Measurements from ENCODE around the gene HIVEP2. TPM values are rescaled to one million over a fixed set of nuclear protein-coding genes. Genes with fewer than 3 reads are reported as not detected.

Gene HIVEP2
- total RNA-seq, 3 donors from 2014 or later (not counting 1 experiment from before 2014, with no cell fraction given): 14.6 to 21.6 (median 18.7) TPM

DNA sequence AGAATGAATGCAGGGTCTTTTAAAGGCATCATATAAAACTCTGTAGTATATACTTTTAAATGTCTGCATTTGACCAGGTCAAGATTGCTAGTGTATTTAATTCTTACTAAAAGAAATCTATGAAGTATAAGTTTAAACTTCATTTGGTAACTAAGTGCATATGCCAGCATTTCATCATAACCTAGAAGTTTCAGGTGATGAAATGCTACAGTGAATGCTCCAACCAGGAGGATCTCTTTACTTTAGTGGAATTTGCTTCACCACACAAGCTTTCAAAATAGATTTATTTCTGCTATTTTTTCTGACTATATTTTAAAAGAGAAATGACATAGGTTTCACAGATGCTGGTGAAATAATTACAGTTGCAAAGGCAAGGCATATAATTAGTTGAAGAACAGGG, 141.9 kb downstream of the HIVEP2 start:
- Histone ChIP-seq H3K27me3 (ENCODE audit: control insufficient read depth, insufficient read depth, low read length) (no peaks in the 10 kb centered on the region), H3K36me3 (ENCODE audit: control insufficient read depth, insufficient read depth, low read length) (no peaks in the 10 kb centered on the region), H3K4me1 (ENCODE audit: control insufficient read depth, insufficient read depth, low read length) (no peaks in the 10 kb centered on the region), H3K9me3 (ENCODE audit: control insufficient read depth, insufficient read depth, low read length) (no peaks in the 10 kb centered on the region), H3K4me3 (ENCODE audit: low read length) (no peak overlapping the region), H3K27ac (ENCODE audit: low read length) (no peak overlapping the region)
- intact Hi-C loops (cut with micrococcal nuclease): no loop called here
- H3K27ac Mint-ChIP-seq: no peak overlapping the region
- H3K4me1 Mint-ChIP-seq: peaks cover 11 to 22% of the 10 kb centered on the region in 2 donors
- H3K4me3 Mint-ChIP-seq: no peak overlapping the region
- H3K9me3 Mint-ChIP-seq: no peaks in the 10 kb centered on the region
- no peaks in the 10 kb centered on the region for H3K27me3 Mint-ChIP-seq (ENCODE audit: low read depth in 2 of 2)
- DNase-seq (no peak), ATAC-seq (no peak)
- no peaks in the 10 kb centered on the region for H3K36me3 Mint-ChIP-seq
- TF ChIP-seq, protein P1, sequence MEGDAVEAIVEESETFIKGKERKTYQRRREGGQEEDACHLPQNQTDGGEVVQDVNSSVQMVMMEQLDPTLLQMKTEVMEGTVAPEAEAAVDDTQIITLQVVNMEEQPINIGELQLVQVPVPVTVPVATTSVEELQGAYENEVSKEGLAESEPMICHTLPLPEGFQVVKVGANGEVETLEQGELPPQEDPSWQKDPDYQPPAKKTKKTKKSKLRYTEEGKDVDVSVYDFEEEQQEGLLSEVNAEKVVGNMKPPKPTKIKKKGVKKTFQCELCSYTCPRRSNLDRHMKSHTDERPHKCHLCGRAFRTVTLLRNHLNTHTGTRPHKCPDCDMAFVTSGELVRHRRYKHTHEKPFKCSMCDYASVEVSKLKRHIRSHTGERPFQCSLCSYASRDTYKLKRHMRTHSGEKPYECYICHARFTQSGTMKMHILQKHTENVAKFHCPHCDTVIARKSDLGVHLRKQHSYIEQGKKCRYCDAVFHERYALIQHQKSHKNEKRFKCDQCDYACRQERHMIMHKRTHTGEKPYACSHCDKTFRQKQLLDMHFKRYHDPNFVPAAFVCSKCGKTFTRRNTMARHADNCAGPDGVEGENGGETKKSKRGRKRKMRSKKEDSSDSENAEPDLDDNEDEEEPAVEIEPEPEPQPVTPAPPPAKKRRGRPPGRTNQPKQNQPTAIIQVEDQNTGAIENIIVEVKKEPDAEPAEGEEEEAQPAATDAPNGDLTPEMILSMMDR (IDR thresholded peaks at IDR 0.05): no peak

DNA sequence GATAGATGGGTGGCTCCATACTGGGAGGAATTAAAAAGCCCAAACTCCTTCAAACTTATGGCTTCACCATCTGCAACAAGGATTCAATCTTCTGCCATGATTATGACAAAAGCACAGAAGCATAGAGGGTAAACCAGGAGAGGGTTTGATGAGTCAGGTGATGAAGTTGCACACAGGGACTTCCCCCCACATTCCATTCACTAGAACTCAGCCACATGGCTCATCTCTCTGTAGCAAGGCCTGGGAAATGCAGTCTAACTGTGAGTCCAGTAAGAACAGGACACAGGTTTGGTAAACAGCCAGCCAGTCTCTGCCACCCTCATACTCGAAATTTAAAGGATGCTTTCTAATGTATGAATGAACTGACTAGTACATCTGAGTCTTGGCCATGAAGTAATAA, 142.9 kb downstream of the HIVEP2 start:
- H3K4me1 Mint-ChIP-seq: peaks cover 11 to 22% of the 10 kb centered on the region in 2 donors

DNA sequence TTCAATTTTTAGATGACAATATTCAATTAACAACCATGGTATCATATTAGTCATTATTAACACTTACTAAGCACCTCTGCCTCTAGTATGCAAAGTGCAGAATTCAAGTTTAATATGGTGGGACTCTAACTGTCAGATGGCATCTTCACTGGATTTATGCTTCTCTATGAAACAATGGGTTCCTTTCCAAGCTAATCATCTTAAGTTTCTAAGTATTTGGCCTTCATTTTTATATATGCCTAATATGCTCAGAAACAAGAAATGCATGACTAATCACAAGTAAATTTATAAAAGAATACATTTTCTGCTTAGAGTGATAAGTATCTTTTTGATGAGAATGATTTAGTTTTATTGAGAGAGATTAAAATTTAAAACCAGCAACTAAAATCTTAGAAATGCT, 144.7 kb downstream of the HIVEP2 start:
- Histone ChIP-seq H3K36me3 (ENCODE audit: control insufficient read depth, insufficient read depth, low read length) (no peaks in the 10 kb centered on the region), H3K27me3 (ENCODE audit: control insufficient read depth, insufficient read depth, low read length) (no peaks in the 10 kb centered on the region), H3K4me1 (ENCODE audit: control insufficient read depth, insufficient read depth, low read length) (no peaks in the 10 kb centered on the region), H3K9me3 (ENCODE audit: control insufficient read depth, insufficient read depth, low read length) (no peaks in the 10 kb centered on the region), H3K27ac (ENCODE audit: low read length) (no peak overlapping the region), H3K4me3 (ENCODE audit: low read length) (no peak overlapping the region)
- TF ChIP-seq, protein P1 (IDR thresholded peaks at IDR 0.05): no peak
- H3K9me3 Mint-ChIP-seq: no peaks in the 10 kb centered on the region
- no peak overlapping the region for H3K4me3 Mint-ChIP-seq
- DNase-seq: no peak
- no peaks in the 10 kb centered on the region for H3K27me3 Mint-ChIP-seq (ENCODE audit: low read depth in 2 of 2)
- peaks cover 11 to 21% of the 10 kb centered on the region in 2 donors for H3K4me1 Mint-ChIP-seq
- ATAC-seq: no peak
- H3K36me3 Mint-ChIP-seq: no peaks in the 10 kb centered on the region
- H3K27ac Mint-ChIP-seq: no peak overlapping the region
- intact Hi-C loops (cut with micrococcal nuclease): no loop called here

More for the DNA sequence above, 142.9 kb downstream of the HIVEP2 start:
- Histone ChIP-seq H3K4me1 (ENCODE audit: control insufficient read depth, insufficient read depth, low read length) (no peaks in the 10 kb centered on the region), H3K27ac (ENCODE audit: low read length) (no peak overlapping the region), H3K9me3 (ENCODE audit: control insufficient read depth, insufficient read depth, low read length) (no peaks in the 10 kb centered on the region), H3K36me3 (ENCODE audit: control insufficient read depth, insufficient read depth, low read length) (no peaks in the 10 kb centered on the region), H3K4me3 (ENCODE audit: low read length) (no peak overlapping the region), H3K27me3 (ENCODE audit: control insufficient read depth, insufficient read depth, low read length) (no peaks in the 10 kb centered on the region)
- ATAC-seq (no peak), DNase-seq (peak in 1 of 2 donors; percentile 36)
- Mint-ChIP-seq H3K36me3 (no peaks in the 10 kb centered on the region), H3K27me3 (ENCODE audit: low read depth in 2 of 2) (no peaks in the 10 kb centered on the region), H3K9me3 (no peaks in the 10 kb centered on the region), H3K27ac (no peak overlapping the region), H3K4me3 (no peak overlapping the region)
- intact Hi-C loops (cut with micrococcal nuclease): no loop called here
- TF ChIP-seq, protein P1 (IDR thresholded peaks at IDR 0.05): no peak
- WGBS (ENCODE audit: insufficient coverage): no CpG with 5 or more reads among the region's 1 CpG

DNA sequence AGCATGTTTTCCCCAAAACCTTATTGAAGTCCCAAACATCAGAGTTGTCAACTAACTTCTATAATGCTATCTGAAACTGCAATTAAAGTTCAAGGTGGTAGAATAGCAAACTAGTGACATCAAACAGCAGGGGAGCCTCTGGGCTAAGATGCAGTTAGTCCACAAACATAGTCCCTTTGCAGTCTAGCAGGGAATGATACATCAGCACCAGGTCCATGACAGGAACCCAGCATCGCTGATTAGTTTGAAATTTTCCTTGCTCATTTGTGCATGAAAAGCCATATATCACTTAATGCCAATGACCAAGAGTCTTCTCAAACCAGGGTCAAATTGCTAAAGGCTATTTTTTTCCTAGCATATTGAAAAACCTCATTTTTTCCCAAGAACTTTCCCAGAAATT, 145.3 kb downstream of the HIVEP2 start:
- Mint-ChIP-seq H3K27me3 (ENCODE audit: low read depth in 2 of 2) (no peaks in the 10 kb centered on the region), H3K27ac (no peak overlapping the region), H3K9me3 (no peaks in the 10 kb centered on the region), H3K36me3 (no peaks in the 10 kb centered on the region), H3K4me3 (no peak overlapping the region), H3K4me1 (peaks cover 11 to 21% of the 10 kb centered on the region in 2 donors)
- Histone ChIP-seq H3K4me1 (ENCODE audit: control insufficient read depth, insufficient read depth, low read length) (no peaks in the 10 kb centered on the region), H3K4me3 (ENCODE audit: low read length) (no peak overlapping the region), H3K27ac (ENCODE audit: low read length) (no peak overlapping the region), H3K9me3 (ENCODE audit: control insufficient read depth, insufficient read depth, low read length) (no peaks in the 10 kb centered on the region), H3K36me3 (ENCODE audit: control insufficient read depth, insufficient read depth, low read length) (no peaks in the 10 kb centered on the region), H3K27me3 (ENCODE audit: control insufficient read depth, insufficient read depth, low read length) (no peaks in the 10 kb centered on the region)
- WGBS (ENCODE audit: insufficient coverage): 95% methylated on average over 1 of the region's 1 CpG
- intact Hi-C loops (cut with micrococcal nuclease): no loop called here
- TF ChIP-seq, protein P1 (IDR thresholded peaks at IDR 0.05): no peak
- ATAC-seq: no peak
- DNase-seq: no peak

All from natural killer cell (primary cell).